NCI-H187 treated with DMSO at 0.1 percent for 48 hours (cell line): ENCODE data around the gene TCFL5.

Source experiments
- DNase-seq: peaks from one replicate; lab custom pipeline; 2025; lab: John Stamatoyannopoulos, UW

TCFL5 gene

DNA sequence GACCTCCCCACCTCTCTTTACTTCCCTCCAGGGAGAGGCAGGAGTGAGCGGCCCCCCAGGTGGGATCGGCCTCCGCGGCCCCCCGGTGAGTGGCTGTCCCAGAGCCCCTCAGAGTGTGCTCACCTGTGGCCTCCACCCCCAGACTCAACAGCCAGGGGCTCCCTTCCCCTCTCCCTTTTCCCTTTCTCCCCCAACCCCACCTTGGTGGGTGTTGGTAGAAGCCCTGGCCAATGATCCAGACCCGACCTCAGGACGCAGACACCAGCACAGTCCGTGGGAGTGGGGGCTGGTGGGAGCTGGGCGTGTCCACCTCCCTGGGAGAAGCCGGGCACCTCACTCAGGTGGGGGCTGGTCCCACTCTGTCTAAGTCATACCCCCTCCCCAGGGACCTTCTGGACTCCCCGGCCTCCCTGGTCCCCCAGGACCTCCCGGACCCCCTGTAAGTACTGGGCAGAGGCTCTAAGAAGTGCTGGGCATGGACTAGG, 39.9 kb downstream of the TCFL5 start:
- DNase-seq: no peak

DNA sequence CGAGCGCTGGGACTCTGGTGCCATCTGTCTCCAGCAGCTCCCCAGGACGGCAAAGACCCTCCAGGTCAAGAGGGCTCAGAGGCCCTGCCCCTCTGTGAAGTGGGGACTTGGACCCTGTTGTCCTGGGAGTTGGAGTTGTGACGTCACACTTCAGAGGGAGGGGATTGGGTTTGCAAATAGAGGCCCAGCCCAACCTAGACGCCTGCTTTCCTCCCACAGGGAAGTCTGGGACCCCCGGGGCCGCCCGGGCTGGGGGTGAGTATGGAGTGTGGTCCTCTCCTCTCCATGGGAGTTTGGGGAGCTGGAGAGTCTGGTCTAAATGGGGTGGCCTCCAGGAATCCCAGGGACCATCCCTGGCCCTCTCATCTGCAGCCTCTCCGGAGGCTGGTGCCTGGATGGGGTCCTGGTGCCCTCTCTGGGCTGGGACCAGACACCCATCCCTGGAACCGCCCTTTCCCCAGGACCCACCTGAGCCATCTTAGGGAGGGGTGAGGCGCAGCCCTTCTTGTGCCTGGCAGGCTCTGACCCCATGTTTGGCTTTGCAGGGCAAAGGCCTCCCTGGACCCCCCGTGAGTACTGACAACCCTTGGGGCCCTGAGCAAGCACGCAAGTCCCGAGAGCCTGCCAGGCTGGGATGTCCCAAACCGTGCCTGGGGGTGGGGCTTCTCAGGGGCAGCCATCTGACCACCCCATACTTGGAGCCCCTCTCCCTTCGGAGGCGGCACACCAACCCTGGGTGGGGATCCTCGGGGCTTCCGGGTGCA, 40.5 kb downstream of the TCFL5 start:
- DNase-seq: no peak

DNA sequence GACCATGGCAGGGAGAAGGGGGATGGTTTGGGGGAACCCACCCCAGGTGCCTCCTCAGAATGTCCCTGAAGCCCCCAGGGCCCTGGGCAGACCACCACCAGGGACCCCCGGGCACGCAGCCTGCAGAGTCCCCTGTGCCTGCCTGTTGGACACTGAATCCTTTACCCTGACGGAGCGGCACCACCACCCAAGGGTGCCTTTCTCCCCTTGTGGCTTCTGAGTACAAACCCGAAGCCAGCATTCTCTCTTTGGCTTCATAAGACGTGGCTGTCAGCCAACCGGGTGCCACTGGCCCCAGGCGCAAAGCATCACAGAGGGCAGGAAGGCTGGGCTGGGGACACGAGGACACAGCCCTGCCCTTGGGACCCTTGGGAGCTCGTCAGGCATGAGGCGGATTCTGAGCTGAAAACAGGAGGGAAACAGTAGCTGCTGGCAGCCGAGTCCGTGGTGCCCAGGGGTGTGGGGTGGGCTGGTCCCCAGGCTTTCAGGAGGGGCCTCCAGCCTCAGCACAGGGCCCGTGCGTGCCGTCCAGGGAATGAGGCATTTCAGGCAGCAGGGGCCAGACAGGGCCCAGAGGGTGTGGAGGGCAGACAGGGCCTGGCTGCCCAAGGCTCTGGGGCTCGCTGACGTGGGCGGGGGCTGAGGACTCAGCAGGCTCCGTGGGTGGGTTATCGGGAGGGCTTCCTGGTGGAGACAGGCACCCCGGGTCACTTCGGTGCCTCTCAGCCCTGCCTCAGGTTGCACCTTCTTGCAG, 41.2 kb downstream of the TCFL5 start:
- no peak for DNase-seq

DNA sequence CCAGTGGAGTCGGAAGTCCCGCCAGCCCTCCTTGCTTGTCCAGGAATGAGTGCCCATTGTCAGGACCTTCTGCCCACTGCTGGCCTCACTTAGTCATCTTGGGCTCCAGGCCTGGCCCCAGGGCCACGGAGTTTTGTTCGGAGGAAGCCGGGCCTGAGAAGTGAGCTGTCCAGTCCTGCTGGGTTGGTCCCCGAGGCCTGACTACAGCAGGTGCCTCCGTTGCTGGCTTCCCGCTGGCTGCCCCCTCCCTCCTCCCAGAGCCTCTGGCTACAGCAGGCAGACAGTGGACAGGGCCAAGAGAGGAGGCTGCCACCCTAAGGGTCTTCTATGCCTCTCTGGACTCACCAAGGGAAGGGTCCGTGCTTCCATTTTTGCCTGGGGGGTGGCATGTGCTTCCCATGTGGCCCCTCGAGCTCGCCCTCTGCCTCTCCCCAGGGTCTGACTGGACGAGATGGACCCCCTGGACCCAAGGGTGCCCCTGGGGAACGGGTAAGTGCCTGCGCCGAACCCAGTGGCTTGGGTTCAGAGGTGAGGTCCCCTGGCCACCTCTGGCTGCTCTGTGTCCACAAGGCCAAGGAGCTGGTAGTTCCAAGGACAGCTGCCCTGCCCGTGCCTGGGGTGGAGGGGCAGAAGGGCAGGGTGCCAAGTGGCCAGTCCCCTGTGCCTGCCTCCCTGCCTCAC, 42.0 kb downstream of the TCFL5 start:
- DNase-seq: no peak

DNA sequence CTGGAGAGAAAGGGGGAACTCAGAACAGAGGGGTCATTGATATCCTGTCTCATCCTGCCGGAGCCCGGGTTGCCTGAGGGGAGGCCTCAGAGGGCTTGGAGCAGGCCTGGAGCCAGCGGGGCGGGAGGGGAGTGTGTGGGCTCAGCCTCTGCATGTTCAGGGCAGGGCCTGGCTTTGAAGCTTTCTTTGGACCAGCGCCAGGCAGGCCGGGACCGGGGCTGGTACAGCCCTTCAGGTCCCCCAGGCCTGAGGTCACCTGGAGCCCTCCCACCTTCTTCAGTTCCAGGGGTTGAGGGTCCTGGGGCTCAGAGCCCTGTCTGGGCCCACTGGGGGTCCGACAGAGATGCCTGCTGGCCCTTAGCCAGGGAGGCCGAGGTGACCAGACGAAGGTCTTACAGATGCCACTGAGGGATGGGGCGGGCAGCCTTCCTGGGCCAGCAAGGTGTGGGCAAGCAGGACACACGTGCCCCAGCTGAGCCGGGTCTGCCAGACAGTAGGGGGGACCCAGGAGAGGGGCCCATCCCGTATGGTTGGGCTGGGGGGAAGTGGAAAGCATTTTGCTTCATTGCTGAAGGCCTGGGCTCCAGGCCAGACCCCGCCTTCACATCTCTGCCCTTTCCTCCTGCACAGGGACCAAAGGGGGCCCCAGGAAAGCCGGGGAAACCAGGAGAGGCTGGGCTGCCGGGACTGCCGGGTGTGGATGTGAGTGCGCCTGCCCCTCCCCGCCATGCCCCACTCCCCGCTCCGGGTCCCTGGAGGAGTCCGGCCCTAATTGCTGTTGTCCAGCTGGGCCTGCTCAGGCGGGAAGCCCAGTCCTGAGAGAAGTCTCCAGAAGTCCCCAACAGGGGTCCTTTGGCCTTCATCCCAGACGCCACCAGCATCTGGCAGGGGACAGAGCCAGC, 42.8 kb downstream of the TCFL5 start:
- no peak for DNase-seq

- DNase-seq: no peak
These were observed 43.5 kb downstream of the TCFL5 start for GRCh38 chr20:62817975-62818591.

- DNase-seq: no peak
These were observed 44.4 kb downstream of the TCFL5 start, which contains the start of gene COL9A3 for GRCh38 chr20:62816884-62817873. Gene COL9A3, plus strand, starts transcription at chr20:62817050. Its CDS starts 15 bp downstream, at chr20:62817065.

DNA sequence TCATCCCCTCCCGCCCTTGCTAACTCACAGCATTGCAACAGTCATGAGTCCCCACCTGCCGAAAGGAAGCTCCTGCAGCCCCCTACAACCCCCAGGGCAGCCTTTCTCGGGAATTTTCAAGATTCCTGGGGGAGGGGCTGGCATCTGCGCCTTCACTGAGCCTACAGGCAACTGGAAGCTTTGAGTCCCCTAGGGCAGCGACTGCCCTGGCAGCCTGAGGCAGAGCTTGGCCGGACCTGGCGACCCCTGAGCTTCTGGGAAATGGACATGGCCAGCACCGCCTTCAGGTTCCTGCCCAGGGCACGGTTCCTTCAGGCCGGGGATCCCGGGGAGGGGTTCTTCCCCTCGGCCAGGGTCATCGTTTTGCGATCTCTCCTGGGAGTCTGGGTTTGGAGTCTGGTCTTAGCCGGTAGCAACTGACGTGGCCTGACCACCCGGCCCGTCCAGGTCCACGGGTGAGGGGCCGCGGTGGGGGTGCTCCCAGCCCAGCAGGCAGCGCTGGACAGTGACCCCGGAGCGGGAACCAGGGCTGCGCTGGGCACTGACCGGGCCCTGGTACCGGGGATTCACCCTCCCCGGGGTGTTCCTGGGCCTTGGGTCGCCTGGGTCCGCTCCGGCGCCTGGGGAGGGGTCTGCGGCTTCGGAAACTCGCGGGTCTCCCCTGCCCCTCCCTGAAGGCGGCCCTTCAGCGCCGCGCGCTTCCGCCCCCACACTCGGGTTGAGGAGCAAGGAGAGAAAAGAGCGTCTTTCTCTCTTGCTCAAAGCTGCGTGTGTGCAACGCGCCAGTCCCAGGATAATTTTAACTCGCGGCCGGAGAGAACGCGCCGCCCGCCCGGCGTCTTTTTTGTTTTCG, 45.4 kb downstream of the TCFL5 start:
- no peak for DNase-seq

- no peak for DNase-seq
These were observed 46.3 kb downstream of the TCFL5 start for GRCh38 chr20:62815066-62815991.

DNA sequence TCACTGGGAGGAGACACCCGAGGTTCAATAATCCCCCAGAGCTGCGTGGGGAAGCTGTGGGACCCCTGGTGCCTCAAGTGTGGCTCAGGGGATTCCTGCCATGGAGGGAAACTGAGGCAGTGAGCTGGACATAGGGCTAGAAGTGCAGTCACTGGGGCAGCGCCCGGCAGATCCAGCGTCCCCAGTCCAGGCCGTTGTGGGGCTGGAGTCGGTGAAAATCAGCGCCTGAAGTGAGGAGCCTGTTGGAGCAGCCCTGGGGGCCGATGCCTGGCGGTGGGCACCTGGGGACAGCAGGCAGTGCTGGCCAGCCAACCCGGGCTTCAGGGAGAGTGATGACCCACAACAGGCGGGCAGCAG, 46.9 kb downstream of the TCFL5 start:
- DNase-seq: no peak

DNA sequence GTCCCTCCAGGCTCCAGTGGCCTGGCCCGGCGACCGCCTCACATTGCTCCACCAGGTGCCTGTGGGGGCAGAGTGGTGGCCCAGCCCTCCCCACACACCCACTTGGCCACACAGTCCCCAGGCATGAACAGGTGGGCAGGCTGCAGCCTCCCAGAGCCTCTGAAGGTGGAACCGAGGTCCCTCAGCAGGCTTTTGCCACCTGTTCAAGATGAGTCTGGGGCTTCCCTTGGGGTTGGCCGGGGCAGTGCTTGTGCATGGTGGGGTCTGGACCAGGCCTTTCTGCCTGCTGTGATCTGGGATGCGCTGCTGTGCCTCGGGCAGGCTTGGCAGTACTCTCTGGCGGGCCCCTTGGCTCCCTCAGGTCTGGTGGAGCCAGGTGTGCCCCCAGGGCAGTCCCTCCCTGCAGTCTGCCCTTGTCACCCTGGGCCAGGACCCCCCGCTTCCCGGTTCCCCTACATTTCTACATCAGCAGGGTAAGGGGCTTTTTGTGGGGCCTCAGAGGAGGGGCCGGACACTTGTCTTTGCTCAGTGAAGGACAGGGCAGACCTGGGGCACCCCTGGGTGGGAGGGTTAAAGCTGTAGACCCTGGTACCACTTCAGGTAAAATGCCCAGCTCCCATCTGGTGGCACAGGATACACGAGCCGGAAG, 47.4 kb downstream of the TCFL5 start:
- no peak for DNase-seq

DNA sequence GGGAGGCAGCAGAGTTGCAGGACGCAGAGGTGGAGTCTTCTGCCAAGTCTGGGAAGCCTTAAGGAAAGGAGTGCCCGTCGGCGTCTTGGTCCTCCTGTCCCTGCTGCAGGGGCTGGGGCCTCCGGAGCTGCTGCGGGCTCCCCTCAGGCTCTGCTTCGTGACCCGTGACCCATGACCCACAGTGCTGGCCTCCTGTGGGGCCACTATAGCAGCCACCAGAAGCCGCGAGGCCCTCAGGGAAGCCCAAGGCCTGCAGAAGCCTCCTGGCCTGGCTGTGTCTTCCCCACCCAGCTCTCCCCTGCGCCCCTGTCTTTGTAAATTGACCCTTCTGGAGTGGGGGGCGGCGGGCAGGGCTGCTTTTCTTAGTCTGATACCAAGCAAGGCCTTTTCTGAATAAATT, 48.0 kb downstream of the TCFL5 start:
- no peak for DNase-seq

- DNase-seq: no peak
These were observed 48.8 kb downstream of the TCFL5 start for GRCh38 chr20:62812907-62813200.

- no peak for DNase-seq
These were observed 49.3 kb downstream of the TCFL5 start for GRCh38 chr20:62812181-62812906.

GRCh38 chr20:62811720-62812119, 49.9 kb downstream of the TCFL5 start:
- no peak for DNase-seq

GRCh38 chr20:62811320-62811719, 50.3 kb downstream of the TCFL5 start:
- no peak for DNase-seq
